SK-N-MC (cell line): ENCODE results near the gene BTN3A1.

ENCODE experiments used
- EZH2 ChIP-seq: fragments of 200-600 bp; sonication (generic); IDR thresholded peaks from one replicate; pipeline ENCODE4 v1.6.1; 2017; ENCODE audit warnings: antibody characterized with exemption
- FOXP2 ChIP-seq: optimal IDR thresholded peaks from 2 replicates; pipeline ENCODE3; 2011; ENCODE audit warnings: mild to moderate bottlenecking, moderate library complexity; ENCODE audit not compliant: insufficient read depth; ENCODE audit errors: extremely low read length, control extremely low read depth

GRCh38 chr6:26388014-26388413 lies 14.1 kb upstream of the BTN3A1 start:
- no peak for TF ChIP-seq EZH2
- TF ChIP-seq FOXP2, result no peak
